ENCODE data around the gene CALHM5. TPM values are rescaled to one million over a fixed set of nuclear protein-coding genes. Genes with fewer than 3 reads are reported as not detected.

The CALHM5 gene, protein sequence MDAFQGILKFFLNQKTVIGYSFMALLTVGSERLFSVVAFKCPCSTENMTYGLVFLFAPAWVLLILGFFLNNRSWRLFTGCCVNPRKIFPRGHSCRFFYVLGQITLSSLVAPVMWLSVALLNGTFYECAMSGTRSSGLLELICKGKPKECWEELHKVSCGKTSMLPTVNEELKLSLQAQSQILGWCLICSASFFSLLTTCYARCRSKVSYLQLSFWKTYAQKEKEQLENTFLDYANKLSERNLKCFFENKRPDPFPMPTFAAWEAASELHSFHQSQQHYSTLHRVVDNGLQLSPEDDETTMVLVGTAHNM
- 1 to 10 TPM; 1.4 to 3.0 (median 1.8) TPM for total RNA-seq
- 1 to 10 TPM in 1 of 2 donors, under 1 TPM in 1; 0.76 to 1.3 TPM for polyA plus RNA-seq
- long read RNA-seq, donor 1, full-length matches to known transcripts, result 6 of 7 reads
- long read RNA-seq, donor 1, partial matches to known transcripts, result 0 of 7 reads
- long read RNA-seq, donor 1, other reads (novel, unspliced or antisense), result 1 of 7 reads
- long read RNA-seq, donor 2, full-length matches to known transcripts, result 10 of 11 reads
- long read RNA-seq, donor 2, partial matches to known transcripts, result 0 of 11 reads
- long read RNA-seq, donor 2, other reads (novel, unspliced or antisense), result 1 of 11 reads
- long read RNA-seq, donor 3, full-length matches to known transcripts, result 8 of 9 reads
- long read RNA-seq, donor 3, partial matches to known transcripts, result 0 of 9 reads
- long read RNA-seq, donor 3, other reads (novel, unspliced or antisense), result 1 of 9 reads

DNA sequence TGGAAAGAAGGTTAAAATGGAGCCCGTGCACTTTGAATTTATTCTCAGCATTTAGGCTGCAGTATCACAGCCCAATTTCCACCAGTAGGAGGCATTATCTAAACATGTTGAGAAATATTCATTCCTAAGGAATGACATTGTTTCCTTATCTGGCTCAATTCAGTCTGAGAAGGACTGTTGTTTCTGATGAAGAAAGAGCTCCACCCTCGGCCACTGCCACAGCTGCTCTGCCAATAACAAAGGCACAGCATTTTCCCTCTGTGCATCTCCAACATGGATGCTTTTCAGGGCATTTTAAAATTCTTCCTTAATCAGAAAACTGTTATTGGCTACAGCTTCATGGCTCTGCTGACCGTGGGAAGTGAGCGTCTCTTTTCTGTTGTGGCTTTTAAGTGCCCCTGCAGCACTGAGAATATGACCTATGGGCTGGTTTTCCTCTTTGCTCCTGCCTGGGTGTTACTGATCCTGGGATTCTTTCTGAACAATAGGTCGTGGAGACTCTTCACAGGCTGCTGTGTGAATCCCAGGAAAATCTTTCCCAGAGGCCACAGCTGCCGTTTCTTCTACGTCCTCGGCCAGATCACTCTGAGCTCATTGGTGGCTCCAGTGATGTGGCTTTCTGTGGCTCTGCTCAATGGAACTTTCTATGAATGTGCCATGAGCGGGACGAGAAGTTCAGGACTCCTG, at the start of gene CALHM5:
Gene CALHM5 (plus strand): TSS at position 216 of the 687 bp plus-strand sequence. CDS start 58 bp downstream, at position 274.
- 23 to 38% (median 34%) methylated on average over 10 of the region's 10 CpGs for WGBS, 4 donors
- Histone ChIP-seq H3K4me3 (peak within 1 kb of the TSS; percentile 15 to 65 (median 50)), H3K9me3 (peaks cover 0 to 11% (median 0%) of the 10 kb centered on the region in 12 donors), H3K27me3 (no peaks in the 10 kb centered on the region), H3K36me3 (peaks cover 0 to 13% (median 7%) of the 10 kb centered on the region in 9 donors), H3K4me1 (peaks cover 0 to 32% (median 11%) of the 10 kb centered on the region in 12 donors), H3K27ac (peak within 1 kb of the TSS; percentile 46 to 92 (median 84))
- TF ChIP-seq POLR2A (IDR thresholded peaks at IDR 0.05), result no peak
- TF ChIP-seq, protein P1, sequence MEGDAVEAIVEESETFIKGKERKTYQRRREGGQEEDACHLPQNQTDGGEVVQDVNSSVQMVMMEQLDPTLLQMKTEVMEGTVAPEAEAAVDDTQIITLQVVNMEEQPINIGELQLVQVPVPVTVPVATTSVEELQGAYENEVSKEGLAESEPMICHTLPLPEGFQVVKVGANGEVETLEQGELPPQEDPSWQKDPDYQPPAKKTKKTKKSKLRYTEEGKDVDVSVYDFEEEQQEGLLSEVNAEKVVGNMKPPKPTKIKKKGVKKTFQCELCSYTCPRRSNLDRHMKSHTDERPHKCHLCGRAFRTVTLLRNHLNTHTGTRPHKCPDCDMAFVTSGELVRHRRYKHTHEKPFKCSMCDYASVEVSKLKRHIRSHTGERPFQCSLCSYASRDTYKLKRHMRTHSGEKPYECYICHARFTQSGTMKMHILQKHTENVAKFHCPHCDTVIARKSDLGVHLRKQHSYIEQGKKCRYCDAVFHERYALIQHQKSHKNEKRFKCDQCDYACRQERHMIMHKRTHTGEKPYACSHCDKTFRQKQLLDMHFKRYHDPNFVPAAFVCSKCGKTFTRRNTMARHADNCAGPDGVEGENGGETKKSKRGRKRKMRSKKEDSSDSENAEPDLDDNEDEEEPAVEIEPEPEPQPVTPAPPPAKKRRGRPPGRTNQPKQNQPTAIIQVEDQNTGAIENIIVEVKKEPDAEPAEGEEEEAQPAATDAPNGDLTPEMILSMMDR (IDR thresholded peaks at IDR 0.05), result peak; percentile 54 to 82 (median 68)
- DNase-seq (peak; percentile 42 to 69 (median 54)), ATAC-seq (peak; percentile 81 to 96 (median 94))
- intact Hi-C loops (cut with DNase I), result loop anchor here in 3 of 10 donors (2.0 to 5.0 kb wide), 4 partner anchors 17 to 234 kb away; partner anchors contain the start of gene TSPYL1 (in 1 of the 3)

DNA sequence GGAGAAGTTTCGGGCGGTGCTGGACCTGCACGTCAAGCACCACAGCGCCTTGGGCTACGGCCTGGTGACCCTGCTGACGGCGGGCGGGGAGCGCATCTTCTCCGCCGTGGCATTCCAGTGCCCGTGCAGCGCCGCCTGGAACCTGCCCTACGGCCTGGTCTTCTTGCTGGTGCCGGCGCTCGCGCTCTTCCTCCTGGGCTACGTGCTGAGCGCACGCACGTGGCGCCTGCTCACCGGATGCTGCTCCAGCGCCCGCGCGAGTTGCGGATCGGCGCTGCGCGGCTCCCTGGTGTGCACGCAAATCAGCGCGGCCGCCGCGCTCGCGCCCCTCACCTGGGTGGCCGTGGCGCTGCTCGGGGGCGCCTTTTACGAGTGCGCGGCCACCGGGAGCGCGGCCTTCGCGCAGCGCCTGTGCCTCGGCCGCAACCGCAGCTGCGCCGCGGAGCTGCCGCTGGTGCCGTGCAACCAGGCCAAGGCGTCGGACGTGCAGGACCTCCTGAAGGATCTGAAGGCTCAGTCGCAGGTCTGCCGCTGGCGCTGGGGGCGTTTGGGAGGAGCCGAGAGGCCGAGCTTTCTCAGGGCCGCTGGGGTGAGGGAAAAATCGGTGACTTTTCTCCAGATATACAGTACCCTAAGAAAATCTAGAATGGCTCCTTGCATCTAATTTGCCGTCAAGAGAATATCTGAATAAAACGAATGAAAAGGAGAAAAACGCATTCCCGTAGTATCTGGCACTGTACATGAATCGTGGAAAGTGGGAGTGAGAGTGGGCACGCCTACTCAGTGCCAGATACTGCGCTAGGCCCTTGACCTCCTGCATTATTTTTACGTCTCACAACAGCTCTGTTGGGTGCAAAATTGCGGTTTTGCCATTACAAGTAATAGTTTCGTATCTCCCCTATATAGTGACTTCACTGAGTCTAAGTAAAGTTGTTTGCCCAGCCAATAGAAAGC, 49.2 kb upstream of the CALHM5 start:
- DNase-seq (peak; percentile 32 to 77 (median 56)), ATAC-seq (peak in 3 of 4 donors; percentile 75 to 87 (median 79))
- Histone ChIP-seq H3K9me3 (no peaks in the 10 kb centered on the region), H3K27me3 (peaks cover 0 to 9% (median 0%) of the 10 kb centered on the region in 9 donors), H3K36me3 (no peaks in the 10 kb centered on the region), H3K27ac (peak overlapping the region in 5 of 12 donors; percentile 4 to 92 (median 6)), H3K4me1 (peaks cover 0 to 35% (median 1%) of the 10 kb centered on the region in 12 donors), H3K4me3 (peak overlapping the region; percentile 22 to 67 (median 53))
- 10 to 32% (median 14%) methylated on average over 35 to 84 of the region's 84 CpGs for WGBS, 4 donors
- TF ChIP-seq, protein P1 (IDR thresholded peaks at IDR 0.05), result peak in 1 of 12 donors; percentile 9
- no peak for TF ChIP-seq POLR2A (IDR thresholded peaks at IDR 0.05)
- intact Hi-C loops (cut with DNase I), result no loop called here

DNA sequence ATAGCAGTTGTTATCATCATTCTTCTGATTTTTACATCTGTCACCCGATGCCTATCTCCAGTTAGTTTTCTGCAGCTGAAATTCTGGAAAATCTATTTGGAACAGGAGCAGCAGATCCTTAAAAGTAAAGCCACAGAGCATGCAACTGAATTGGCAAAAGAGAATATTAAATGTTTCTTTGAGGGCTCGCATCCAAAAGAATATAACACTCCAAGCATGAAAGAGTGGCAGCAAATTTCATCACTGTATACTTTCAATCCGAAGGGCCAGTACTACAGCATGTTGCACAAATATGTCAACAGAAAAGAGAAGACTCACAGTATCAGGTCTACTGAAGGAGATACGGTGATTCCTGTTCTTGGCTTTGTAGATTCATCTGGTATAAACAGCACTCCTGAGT, 48.1 kb upstream of the CALHM5 start:
- WGBS, 4 donors, result 93 to 96% (median 94%) methylated on average over 4 of the region's 4 CpGs
- H3K4me3 ChIP-seq, result peak overlapping the region in 1 of 12 donors; percentile 67
- TF ChIP-seq POLR2A (IDR thresholded peaks at IDR 0.05), result no peak
- TF ChIP-seq, protein P1 (IDR thresholded peaks at IDR 0.05), result no peak
- H3K27me3 ChIP-seq, result peaks cover 0 to 9% (median 0%) of the 10 kb centered on the region in 9 donors
- H3K9me3 ChIP-seq, result no peaks in the 10 kb centered on the region
- intact Hi-C loops (cut with DNase I), result no loop called here
- no peaks in the 10 kb centered on the region for H3K36me3 ChIP-seq
- H3K27ac ChIP-seq, result peak overlapping the region in 1 of 12 donors; percentile 92
- peaks cover 0 to 31% (median 1%) of the 10 kb centered on the region in 12 donors for H3K4me1 ChIP-seq
- no peak for ATAC-seq
- DNase-seq, result no peak
